HEK293T (cell line): ENCODE data around the gene MLH1.

Source experiments
- BHLHE40 ChIP-seq: fragments of 450-650 bp; IDR thresholded peaks from 2 replicates; pipeline ENCODE4 v1.6.1; 2016; ENCODE audit warnings: mild to moderate bottlenecking, moderate library complexity, borderline replicate concordance
- FOXM1 ChIP-seq: fragments of 450-650 bp; IDR thresholded peaks from 2 replicates; pipeline ENCODE4 v1.6.1; 2017; ENCODE audit warnings: mild to moderate bottlenecking, borderline replicate concordance
- PKNOX1 ChIP-seq: fragments of 450-650 bp; IDR thresholded peaks from 2 replicates; pipeline ENCODE4 v1.6.1; 2016
- SP1 ChIP-seq: fragments of 450-650 bp; IDR thresholded peaks from 2 replicates; pipeline ENCODE4 v1.6.1; 2017
- ZNF384 ChIP-seq: fragments of 450-650 bp; IDR thresholded peaks from 2 replicates; pipeline ENCODE4 v1.6.1; 2016

DNA sequence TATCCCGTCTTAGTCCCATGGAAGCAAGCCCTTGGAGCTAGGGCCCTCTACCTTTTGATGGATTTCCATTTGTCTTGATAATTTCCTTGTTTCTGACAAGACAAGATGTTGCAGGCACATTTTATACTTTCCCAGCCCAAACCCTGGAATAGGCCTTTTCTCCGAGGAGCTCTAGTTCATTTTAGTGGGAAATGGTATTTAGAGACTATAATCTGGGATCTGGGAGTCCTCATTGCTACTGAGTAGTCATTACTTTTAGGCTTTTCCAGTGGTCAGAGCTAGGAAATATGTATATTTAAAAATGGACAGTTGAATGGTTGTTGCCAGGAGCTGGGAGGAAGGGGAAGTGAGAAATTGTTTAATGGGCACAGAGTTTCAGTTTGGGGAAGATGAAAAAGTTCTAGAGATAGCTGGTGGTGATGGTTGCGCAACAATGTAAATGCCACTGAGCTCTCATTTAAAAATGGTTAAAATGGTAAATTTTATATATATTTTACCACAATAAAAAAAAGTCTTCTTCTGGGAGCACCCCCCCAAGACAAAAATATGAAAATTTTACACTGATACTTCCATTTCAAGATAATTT lies 31.6 kb downstream of the MLH1 start:
- TF ChIP-seq SP1 = no peak
- TF ChIP-seq ZNF384 = no peak
- TF ChIP-seq FOXM1 = no peak
- TF ChIP-seq PKNOX1 = no peak
- no peak for TF ChIP-seq BHLHE40
